HepG2 (cell line): ENCODE measurements around the gene MRFAP1L1.

Experiments
- ELF4 ChIP-seq: sonication (generic); formaldehyde crosslinking; IDR thresholded peaks from 2 replicates; pipeline ENCODE4 v1.5.0; 2020; ENCODE audit warnings: missing genetic modification reagents, mild to moderate bottlenecking, moderate library complexity, borderline replicate concordance
- EP300 ChIP-seq, 3 experiments: sonication (generic) in 1 of 3; formaldehyde crosslinking in 1 of 3; IDR thresholded peaks; 2 replicates each; pipeline versions ENCODE4 v1.5.1 to v1.6.1; 2011 to 2020; ENCODE audit warnings: low read depth in 2 of 3, low read length in 2 of 3, borderline replicate concordance in 1 of 3, improper control_type of control experiment in 1 of 3, mild to moderate bottlenecking in 1 of 3, missing genetic modification reagents in 1 of 3, moderate library complexity in 1 of 3
- HOXA5 ChIP-seq: sonication (generic); formaldehyde crosslinking; IDR thresholded peaks from 2 replicates; pipeline ENCODE4 v1.4.0; 2020; ENCODE audit warnings: missing genetic modification reagents
- IRF2 ChIP-seq: IDR thresholded peaks from 2 replicates; pipeline ENCODE4 v1.6.1; 2018; ENCODE audit warnings: missing genetic modification reagents, missing compliant biosample characterization
- JUND ChIP-seq: sonication (generic); formaldehyde crosslinking; IDR thresholded peaks from 2 replicates; pipeline ENCODE4 v1.8.0; 2022; ENCODE audit warnings: mild to moderate bottlenecking, missing genetic modification reagents
- MXI1 ChIP-seq: IDR thresholded peaks from 3 replicates; pipeline ENCODE4 v1.6.1; 2012; ENCODE audit warnings: low read depth, low read length, inconsistent platforms, borderline replicate concordance
- RFX5 ChIP-seq: IDR thresholded peaks from 2 replicates; pipeline ENCODE4 v1.6.1; 2011; ENCODE audit warnings: low read depth, low read length, improper control_type of control experiment
- TCF12 ChIP-seq, 2 experiments: fragments of 450-650 bp in 1 of 2; sonication (generic) in 1 of 2; formaldehyde crosslinking in 1 of 2; IDR thresholded peaks; 2 replicates each; pipeline versions ENCODE4 v1.6.1 to v1.8.0; 2017 to 2022; ENCODE audit warnings: antibody characterized with exemption in 1 of 2, mild to moderate bottlenecking in 1 of 2, missing genetic modification reagents in 1 of 2, moderate library complexity in 1 of 2
- ZNF414 ChIP-seq: sonication (generic); formaldehyde crosslinking; IDR thresholded peaks from 2 replicates; pipeline ENCODE4 v1.5.0; 2020; ENCODE audit warnings: missing genetic modification reagents
- ZNF605 ChIP-seq: sonication (generic); formaldehyde crosslinking; IDR thresholded peaks from 2 replicates; pipeline ENCODE4 v1.8.0; 2022; ENCODE audit warnings: mild to moderate bottlenecking, missing genetic modification reagents
- ZNF720 ChIP-seq: sonication (generic); formaldehyde crosslinking; IDR thresholded peaks from 2 replicates; pipeline ENCODE4 v1.4.0; 2020; ENCODE audit warnings: missing genetic modification reagents
- TF ChIP-seq, protein P1 (sequence below): sonication (generic); formaldehyde crosslinking; IDR thresholded peaks from 2 replicates; pipeline ENCODE4 v1.8.0; 2022; ENCODE audit warnings: missing genetic modification reagents, low read depth, mild to moderate bottlenecking, borderline replicate concordance
- TF ChIP-seq, protein P2 (sequence below): sonication (generic); formaldehyde crosslinking; IDR thresholded peaks from 2 replicates; pipeline ENCODE4 v1.5.0; 2020; ENCODE audit warnings: mild to moderate bottlenecking, missing genetic modification reagents, moderate library complexity
- TF ChIP-seq, protein P3 (sequence below): IDR thresholded peaks from 2 replicates; pipeline ENCODE4 v1.6.1; 2016; ENCODE audit warnings: low read depth, borderline replicate concordance

- TF ChIP-seq, protein P1, sequence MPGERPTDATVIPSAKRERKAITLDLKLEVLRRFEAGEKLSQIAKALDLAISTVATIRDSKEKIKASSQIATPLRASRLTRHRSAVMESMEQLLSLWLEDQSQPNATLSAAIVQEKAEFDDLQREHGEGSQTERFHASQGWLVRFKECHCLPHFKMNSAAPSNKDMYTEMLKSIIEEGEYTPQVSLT: 0 out of 2 replicates have a peak, but pooled peaks have one; percentile 72
- no peak; the same call in none of the 2 replicates for TF ChIP-seq ZNF605 (CRISPR knock-in tag)
- TF ChIP-seq ZNF414 (CRISPR knock-in tag): 0 out of 2 replicates have a peak, but pooled peaks have one; percentile 18
- no peak for TF ChIP-seq TCF12 (IDR thresholded peaks at IDR 0.05)
- peak; percentile 33; the same call in 1 of the 2 replicates for TF ChIP-seq TCF12 (CRISPR knock-in tag; IDR thresholded peaks at IDR 0.05)
- no peak for TF ChIP-seq JUND (CRISPR knock-in tag)
- peak in 1 of 2 experiments; percentile 64; a peak in 2 of 4 replicates for TF ChIP-seq EP300 (IDR thresholded peaks at IDR 0.05; ENCODE audit: low read depth in 2 of 2, low read length in 2 of 2)
- peak; percentile 81 for TF ChIP-seq EP300 (CRISPR knock-in tag; IDR thresholded peaks at IDR 0.05; ENCODE audit: borderline replicate concordance)
- TF ChIP-seq, protein P2, sequence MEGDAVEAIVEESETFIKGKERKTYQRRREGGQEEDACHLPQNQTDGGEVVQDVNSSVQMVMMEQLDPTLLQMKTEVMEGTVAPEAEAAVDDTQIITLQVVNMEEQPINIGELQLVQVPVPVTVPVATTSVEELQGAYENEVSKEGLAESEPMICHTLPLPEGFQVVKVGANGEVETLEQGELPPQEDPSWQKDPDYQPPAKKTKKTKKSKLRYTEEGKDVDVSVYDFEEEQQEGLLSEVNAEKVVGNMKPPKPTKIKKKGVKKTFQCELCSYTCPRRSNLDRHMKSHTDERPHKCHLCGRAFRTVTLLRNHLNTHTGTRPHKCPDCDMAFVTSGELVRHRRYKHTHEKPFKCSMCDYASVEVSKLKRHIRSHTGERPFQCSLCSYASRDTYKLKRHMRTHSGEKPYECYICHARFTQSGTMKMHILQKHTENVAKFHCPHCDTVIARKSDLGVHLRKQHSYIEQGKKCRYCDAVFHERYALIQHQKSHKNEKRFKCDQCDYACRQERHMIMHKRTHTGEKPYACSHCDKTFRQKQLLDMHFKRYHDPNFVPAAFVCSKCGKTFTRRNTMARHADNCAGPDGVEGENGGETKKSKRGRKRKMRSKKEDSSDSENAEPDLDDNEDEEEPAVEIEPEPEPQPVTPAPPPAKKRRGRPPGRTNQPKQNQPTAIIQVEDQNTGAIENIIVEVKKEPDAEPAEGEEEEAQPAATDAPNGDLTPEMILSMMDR (CRISPR knock-in tag): no peak
- TF ChIP-seq MXI1: peak; percentile 78; the same call in 2 of the 3 replicates
- no peak for TF ChIP-seq HOXA5 (CRISPR knock-in tag)
- TF ChIP-seq ZNF720: no peak
- peak; percentile 74; the same call in 1 of the 2 replicates for TF ChIP-seq IRF2 (CRISPR knock-in tag)
- TF ChIP-seq, protein P3, sequence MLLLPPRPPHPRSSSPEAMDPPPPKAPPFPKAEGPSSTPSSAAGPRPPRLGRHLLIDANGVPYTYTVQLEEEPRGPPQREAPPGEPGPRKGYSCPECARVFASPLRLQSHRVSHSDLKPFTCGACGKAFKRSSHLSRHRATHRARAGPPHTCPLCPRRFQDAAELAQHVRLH (CRISPR knock-in tag): peak; percentile 47; the same call in 1 of the 2 replicates
- peak; percentile 92 for TF ChIP-seq ELF4
- no peak for TF ChIP-seq RFX5
Observed at GRCh38 chr4:6693231-6694176, 16.2 kb downstream of the MRFAP1L1 start, which contains the start of gene S100P.
